KBM-7 (cell line): ENCODE data around the gene STX18.
"Not testable (repeated sequence)": the region's sequence is repeated elsewhere in the genome, so short reads cannot be mapped to it uniquely, and the experiment has no call there.

Experiments used
- DNase-seq: peaks from one replicate; pipeline ENCODE4 v3.0.0-alpha.2; 2015
- in situ Hi-C: fragments of 300-500 bp; cut with MboI; formaldehyde crosslinking; loops from 2 replicates; pipeline ENCODE4 v1.14.3; 2020; ENCODE audit warnings: low sequenced_read_pairs, low pct_unique_long_range_greater_than_20kb, mixed read lengths

STX18 gene

DNA sequence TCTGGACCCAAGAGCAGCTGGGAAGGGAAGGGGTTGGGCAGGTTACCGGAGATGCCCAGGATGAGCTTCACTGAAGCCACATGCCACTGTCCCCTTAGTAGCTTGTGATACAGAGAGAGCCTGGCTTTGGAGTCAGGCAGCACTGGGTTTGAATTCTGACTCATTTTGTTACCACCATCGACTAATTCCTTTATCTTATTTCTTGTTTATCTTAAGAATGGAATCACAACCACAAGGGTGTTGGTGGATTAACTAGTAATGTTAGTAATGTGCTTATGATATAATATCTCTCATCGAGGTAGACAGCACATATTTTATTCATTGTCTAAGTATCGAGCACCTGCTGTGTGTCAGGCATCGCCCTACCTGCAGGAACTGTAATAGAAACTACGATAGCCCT is 17.7 kb upstream of the STX18 start:
- in situ Hi-C loops, result no loop called here
- no peak for DNase-seq

GRCh38 chr4:4558881-4559280 is 17.0 kb upstream of the STX18 start:
- in situ Hi-C loops, result no loop called here

DNA sequence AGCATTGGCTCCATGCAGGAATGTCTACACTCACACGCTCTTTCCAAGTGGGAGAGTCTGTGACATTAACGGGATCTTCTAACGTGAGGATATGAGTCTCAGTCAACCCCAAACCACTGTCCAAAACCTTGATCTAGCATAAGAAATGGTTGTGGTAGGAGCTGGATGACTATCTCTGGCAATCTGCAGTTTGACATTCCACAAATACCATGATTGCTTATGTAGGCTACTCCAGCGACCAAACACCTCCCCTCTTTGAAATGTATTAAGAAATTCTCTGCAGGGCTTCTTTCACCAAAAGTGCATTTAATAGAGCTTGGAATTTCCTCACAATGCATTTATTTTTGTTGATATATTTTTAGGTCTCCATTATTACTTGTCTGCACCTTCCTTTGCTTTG is 14.1 kb upstream of the STX18 start:
- in situ Hi-C loops, result no loop called here
- no peak for DNase-seq

More at GRCh38 chr4:4558881-4559280, 17.0 kb upstream of the STX18 start:
- DNase-seq, result no peak

GRCh38 chr4:4554234-4554633 is 12.4 kb upstream of the STX18 start:
- in situ Hi-C loops, result no loop called here
- DNase-seq, result no peak

DNA sequence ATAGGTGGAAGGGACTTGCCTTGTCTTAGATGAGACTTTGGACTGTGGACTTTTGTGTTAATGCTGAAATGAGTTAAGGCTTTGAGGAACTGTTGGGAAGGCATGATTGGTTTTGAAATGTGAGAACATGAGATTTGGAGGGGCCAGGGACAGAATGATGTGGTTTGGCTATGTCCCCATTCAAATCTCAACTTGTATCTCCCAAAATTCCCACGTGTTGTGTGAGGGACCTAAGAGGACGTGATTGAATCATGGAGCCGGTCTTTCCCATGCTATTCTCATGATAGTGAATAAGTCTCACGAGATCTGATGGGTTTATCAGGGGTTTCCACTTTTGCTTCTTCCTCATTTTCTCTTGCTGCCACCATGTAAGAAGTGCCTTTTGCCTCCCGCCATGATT is 10.2 kb upstream of the STX18 start:
- in situ Hi-C loops, DNase-seq: not testable (repeated sequence)

DNA sequence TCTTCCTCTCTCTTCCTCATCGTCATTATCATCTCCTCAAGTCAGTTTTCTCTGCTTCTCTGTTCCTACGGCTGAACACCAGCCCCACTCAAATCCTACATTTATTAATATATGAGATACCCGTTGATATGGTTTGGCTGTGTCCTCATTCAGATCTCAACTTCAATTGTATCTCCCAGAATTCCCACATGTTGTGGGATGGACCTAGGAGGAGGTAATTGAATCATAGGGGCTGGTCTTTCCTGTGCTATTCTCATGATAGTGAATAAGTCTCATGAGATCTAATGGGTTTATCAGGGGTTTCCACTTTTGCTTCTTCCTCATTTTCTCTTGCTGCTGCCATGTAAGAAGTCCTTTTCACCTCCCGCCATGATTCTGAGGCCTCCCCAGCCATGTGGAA is 8.3 kb upstream of the STX18 start:
- DNase-seq, in situ Hi-C loops: not testable (repeated sequence)

- DNase-seq, result no peak
- in situ Hi-C loops, result no loop called here
These were observed 7.7 kb upstream of the STX18 start for GRCh38 chr4:4549534-4549933.

DNA sequence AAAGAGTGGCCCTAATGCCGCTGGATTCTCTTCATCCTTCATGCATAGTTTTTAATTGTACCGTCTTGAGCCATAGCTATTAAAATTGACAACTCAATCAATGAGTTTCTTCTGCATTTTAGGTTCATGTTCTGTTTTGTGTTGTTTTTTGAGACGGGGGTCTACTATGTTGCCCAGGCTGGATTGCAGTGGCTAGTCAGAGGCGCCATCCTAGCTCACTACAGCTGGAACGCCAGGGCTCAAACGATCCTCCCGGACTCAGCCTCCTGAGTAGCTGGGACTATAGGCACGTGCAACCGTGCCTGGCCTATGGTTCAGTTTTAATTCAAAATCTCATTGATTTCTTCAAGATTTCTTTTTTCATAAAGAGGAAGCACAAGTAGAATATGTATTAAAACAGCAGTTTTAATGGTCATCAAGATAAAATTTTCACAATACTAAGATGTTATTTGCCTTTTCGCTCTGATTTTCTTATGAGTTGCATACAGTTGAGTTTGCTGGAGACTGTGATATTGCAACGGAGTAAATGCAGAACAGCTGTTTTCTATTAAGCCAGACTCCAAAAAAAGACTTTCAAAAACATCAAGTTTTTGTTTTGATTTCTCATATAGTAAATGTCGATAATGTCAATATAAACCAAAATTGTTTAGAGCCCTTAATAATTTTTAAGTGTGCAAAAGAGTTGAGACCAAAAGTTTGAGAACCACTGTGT is 1.1 kb upstream of the STX18 start:
- DNase-seq, result no peak
- in situ Hi-C loops, result no loop called here

GRCh38 chr4:4541040-4541631 is 712 bp downstream of the STX18 start:
- in situ Hi-C loops, result no loop called here
- peak; percentile 35 for DNase-seq

- no peak for DNase-seq
- in situ Hi-C loops, result no loop called here
These were observed 2.4 kb downstream of the STX18 start for GRCh38 chr4:4539481-4539880.

GRCh38 chr4:4535590-4535989 is 6.3 kb downstream of the STX18 start:
- in situ Hi-C loops, result no loop called here

GRCh38 chr4:4534515-4535145 is 7.2 kb downstream of the STX18 start:
- no peak for DNase-seq
- in situ Hi-C loops, result no loop called here

More at GRCh38 chr4:4535590-4535989, 6.3 kb downstream of the STX18 start:
- DNase-seq, result no peak

DNA sequence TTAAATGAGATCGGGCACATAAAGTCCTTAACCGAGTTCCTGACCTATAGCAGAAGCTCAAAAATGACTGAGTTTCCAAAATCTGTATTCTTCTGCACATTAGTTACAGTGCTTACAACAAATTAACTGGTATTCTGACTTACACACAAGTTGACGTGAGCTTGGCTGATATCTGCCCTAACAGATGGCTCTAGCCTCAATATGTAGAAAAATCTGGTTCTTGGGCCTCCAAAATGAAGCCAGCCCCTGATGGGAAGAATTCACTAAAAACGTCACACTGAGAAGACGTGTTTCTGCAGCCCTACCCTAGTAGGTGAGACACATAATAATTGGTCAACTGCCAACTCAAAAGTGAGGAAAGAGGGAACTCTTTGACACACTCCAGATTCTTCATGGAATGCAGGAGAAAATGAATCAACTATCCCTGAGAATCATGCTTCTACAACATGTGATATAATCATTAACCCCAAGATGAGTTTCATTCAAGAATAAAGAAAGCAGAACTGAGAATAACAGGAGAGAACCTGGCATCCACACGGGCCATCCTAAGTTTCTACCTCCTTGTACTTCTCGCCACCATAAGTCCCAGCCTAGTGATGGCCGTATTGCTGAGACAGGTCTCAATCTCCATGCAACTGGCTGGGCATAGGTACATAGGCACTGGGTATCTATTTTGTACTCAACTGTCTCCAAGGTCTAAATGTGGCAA is 8.2 kb downstream of the STX18 start:
- DNase-seq, result no peak
- in situ Hi-C loops, result no loop called here

- in situ Hi-C loops, result no loop called here
- DNase-seq, result no peak
These were observed 9.3 kb downstream of the STX18 start for GRCh38 chr4:4532371-4533154.

DNA sequence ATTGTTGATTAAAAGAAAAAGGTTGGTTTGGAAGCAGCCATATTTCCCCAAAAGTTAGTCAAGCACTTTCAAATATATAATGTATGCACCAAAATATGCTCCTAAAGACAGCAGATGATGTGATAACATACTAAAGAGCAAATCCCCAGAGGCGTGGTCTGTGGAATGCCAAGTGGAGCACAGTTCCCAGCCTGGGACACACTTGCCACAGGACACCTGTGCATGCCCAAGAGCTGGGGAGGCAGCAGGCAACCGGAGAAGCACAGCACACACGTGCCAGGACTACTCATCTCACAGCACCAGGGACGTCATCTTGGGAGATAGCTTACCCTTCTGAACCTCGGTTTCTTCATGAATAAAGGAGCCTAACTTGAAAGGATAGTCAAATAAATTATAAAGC is 12.5 kb downstream of the STX18 start:
- in situ Hi-C loops, result no loop called here
- DNase-seq, result no peak

GRCh38 chr4:4526401-4526800 is 15.4 kb downstream of the STX18 start:
- in situ Hi-C loops, result no loop called here
- DNase-seq, result no peak

DNA sequence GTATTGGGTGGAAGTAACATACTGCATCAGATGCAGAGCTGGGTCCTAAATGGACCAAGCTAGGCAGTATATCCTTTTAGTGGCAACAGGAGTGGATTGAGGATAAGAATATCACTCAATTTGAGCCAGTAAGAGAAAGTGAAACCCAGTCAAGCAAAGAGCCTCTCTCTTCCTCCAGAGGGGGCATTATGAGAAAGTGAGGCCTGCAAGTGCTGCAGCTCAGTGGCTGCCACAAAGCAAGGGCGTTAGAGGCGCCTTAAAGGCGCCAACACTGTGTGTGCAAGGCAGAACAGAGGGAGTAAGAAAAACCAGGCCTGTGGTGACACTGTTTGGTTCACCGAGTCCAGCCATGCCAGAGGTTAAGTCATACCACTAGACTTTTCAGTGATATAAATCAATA is 17.5 kb downstream of the STX18 start:
- in situ Hi-C loops, result no loop called here
- DNase-seq, result no peak

DNA sequence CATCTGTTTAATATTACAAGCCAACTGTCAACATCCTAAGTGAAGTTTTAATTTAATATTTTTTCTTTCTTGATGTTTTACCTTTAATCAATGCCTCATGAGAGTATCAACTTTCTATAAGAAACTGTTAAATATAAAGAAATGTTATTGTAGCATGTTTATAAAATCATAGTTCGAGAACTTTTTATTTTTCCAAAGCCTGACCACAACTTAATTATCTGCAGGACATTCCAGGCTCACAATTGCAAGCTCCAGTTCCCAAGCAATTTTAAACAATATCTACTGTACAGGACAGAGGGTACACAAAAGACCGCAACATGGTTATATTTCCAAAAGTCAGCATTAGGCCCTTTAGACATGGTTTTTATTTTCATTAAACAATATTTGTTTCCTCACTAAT is 20.1 kb downstream of the STX18 start:
- no peak for DNase-seq
- in situ Hi-C loops, result no loop called here

DNA sequence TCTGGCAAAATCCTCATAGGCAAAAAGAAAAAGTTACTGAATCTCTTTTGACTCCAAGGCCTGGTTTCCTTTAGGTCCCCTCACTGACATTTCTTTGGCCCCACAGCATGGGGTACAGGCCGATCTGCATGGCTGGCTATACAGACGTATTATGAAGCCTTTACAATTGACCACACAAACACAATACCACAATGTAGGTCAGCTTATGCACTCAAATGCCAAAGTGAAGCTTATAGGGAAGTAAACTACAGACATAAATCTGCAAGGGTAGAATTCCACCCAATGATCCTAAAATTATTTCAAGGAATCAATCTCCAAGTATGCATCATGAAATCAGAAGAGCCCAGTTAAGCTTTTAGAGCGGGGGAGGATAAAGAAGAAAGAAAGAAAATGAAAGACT is 20.7 kb downstream of the STX18 start:
- DNase-seq, result no peak
- in situ Hi-C loops, result no loop called here
